Heart left ventricle (tissue), 16 donors: ENCODE results near the gene UACA. TPM values are rescaled to one million over a fixed set of nuclear protein-coding genes. Genes with fewer than 3 reads are reported as not detected.

Experiments used
- ATAC-seq, 4 donors: fragments of 200-7000 bp; cut with Tn5 transposase; one replicate each; pipeline ENCODE4 v1.9.1; 2020 to 2022; ENCODE audit warnings: moderate library complexity in 4 of 4, mild to moderate bottlenecking in 3 of 4, moderate number of reproducible peaks in 1 of 4
- DNase-seq, 5 donors: peaks; one replicate each; pipeline ENCODE4 v3.0.0-alpha.2; 2020
- H3K27ac ChIP-seq, 12 donors: fragments of 200-600 bp; sonication (generic) in 4 of 12; one replicate each; pipeline versions ENCODE4 v1.5.0 to v1.8.0; 2016 to 2022; ENCODE audit warnings: mild to moderate bottlenecking in 2 of 12
- H3K27me3 ChIP-seq, 9 donors: fragments of 200-600 bp; sonication (generic) in 2 of 9; one replicate each; pipeline versions ENCODE4 v1.5.1 to v1.8.0; 2016 to 2022; ENCODE audit warnings: mild to moderate bottlenecking in 3 of 9
- H3K36me3 ChIP-seq, 9 donors: fragments of 200-600 bp; sonication (generic) in 2 of 9; one replicate each; pipeline versions ENCODE4 v1.5.0 to v1.8.0; 2018 to 2022; ENCODE audit warnings: mild to moderate bottlenecking in 2 of 9
- H3K4me1 ChIP-seq, 12 donors: fragments of 200-600 bp; sonication (generic) in 4 of 12; one replicate each; pipeline versions ENCODE4 v1.5.0 to v1.8.0; 2016 to 2022; ENCODE audit warnings: mild to moderate bottlenecking in 3 of 12
- H3K4me3 ChIP-seq, 12 donors: fragments of 200-600 bp; sonication (generic) in 4 of 12; one replicate each; pipeline versions ENCODE4 v1.5.0 to v1.8.0; 2017 to 2022; ENCODE audit warnings: mild to moderate bottlenecking in 9 of 12, moderate library complexity in 4 of 12
- H3K9me3 ChIP-seq, 12 donors: fragments of 200-600 bp; sonication (generic) in 4 of 12; one replicate each; pipeline versions ENCODE4 v1.5.0 to v1.8.0; 2016 to 2022; ENCODE audit warnings: mild to moderate bottlenecking in 1 of 12
- POLR2A ChIP-seq, 2 donors: fragments of 450-650 bp; IDR thresholded peaks; one replicate each; pipeline ENCODE4 v1.6.1; 2017; ENCODE audit warnings: antibody characterized with exemption in 2 of 2, mild to moderate bottlenecking in 2 of 2, moderate library complexity in 2 of 2
- WGBS, 4 donors: extraction: QIAGEN DNeasy Blood & Tissue Kit in 2 of 4; methylation state at CpG; one replicate each; pipeline versions ENCODE4 v1.1.5 to v1.1.7; 2013 to 2018; 5-methylcytosine and 5-hydroxymethylcytosine counted together
- intact Hi-C, 10 donors: fragments of 100-400 bp; cut with DNase I; formaldehyde crosslinking; loops; one replicate each; pipeline versions ENCODE4 v1.11.1 to v1.14.2; 2022
- polyA plus RNA-seq, 2 donors: library from polyadenylated mRNA; stranded (reverse); fragments of 200-250 nt; gene quantifications; one replicate each; pipeline ENCODE4 v1.2.3, GENCODE V29; 2013
- total RNA-seq, 9 donors: library from RNA; depleted of rRNA in 2 of 9; stranded (reverse); fragments of >200 nt in 2 of 9; fragmentation: NEBNext Ultra II Directional in 3 of 9; extraction: Animal tissue kit (Norgen Biotek cat#: 25700) in 3 of 9; gene quantifications; one replicate each; pipeline versions ENCODE4 v1.1.0 to v1.2.4, GENCODE V29; 2016 to 2023
- TF ChIP-seq, protein P1 (sequence below), 12 donors: fragments of 200-600 bp; sonication (generic) in 4 of 12; IDR thresholded peaks; one replicate each; pipeline versions ENCODE4 v1.5.0 to v1.8.0; 2018 to 2022; ENCODE audit warnings: antibody characterized with exemption in 12 of 12, mild to moderate bottlenecking in 5 of 12
- donor health status: ischemic (EF 13 %, LVEDD 7.1; RV severe dilation, severe dysfunction).
- donor health status: healthy with polysubstance abuse.
- donor health status: DM: no; HTN: yes; CAD: no.
- donor health status: DM: no; HTN: no; CAD: no.
- donor health status: ischemic (EF 25% LVEDD 6.9; RV normal size, moderate dysfunction).
- donor health status: ischemic (EF 25% LVEDD 5.7; RV mildly dilated, moderate dysfunction).
- donor health status: healthy.
- donor health status: DM: yes; HTN: yes; CAD: no.
- donor health status: ischemic (EF 35%, LVEDD 5.7; RV mildly dilated, moderate dysfunction).
- donor health status: nonischemic (EF 11% LVEDD 7.7; RV severe dilation, severe dysfunction).
- donor health status: DM: yes; HTN: yes; CAD: no.
- donor health status: PGD.
- donor health status: ischemic (EF 29% LVEDD 5.4; RV normal size, mild dysfunction).
- donor health status: nonischemic (EF 23%, LVEDD 6.1; RV moderate dilation, normal function).

Gene UACA
- total and polyA plus RNA-seq, 11 donors = 10.7 to 57.1 (median 49.0) TPM

DNA sequence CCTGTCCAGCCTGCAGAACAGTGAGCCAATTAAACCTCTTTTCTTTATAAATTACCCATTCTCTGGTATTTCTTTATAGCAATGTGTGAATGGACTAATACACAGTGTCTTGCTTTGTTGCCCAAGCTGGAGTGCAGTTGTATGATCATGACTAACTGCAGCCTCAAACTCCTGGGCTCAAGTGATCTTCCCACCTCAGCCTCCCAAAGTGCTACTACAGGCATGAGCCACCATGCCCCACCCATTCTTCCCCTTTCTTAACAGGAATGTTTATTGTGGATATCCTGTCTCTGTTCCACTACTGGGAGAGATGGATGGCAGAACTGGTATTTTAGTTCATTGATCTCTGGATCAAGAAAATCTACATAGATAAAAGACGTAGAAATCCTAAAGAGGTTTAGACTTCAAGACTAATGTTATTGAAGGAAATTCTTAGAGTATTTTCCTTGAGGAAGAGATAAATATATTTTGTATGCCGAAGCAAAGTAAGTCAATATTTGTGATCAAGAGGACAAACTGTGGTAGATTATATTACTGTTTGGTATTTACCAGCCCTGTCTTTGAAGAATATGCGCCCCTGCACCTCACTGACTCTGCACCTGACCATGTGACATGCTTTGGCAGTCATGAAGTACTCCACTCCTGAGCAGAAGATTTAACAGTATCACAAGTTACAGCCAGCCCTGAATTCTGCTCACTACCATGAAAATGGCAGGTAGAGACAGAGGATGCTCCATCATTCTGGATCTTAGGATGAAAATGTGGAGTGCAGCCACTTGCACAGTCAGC is 42.9 kb downstream of the UACA start:
- intact Hi-C loops = loop anchor here in 9 of 10 donors (10.0 kb wide), 4 partner anchors 46 to 156 kb away; no protein-coding TSS in a partner anchor
- DNase-seq (no peak), ATAC-seq (no peak)
- 84 to 91% (median 87%) methylated on average over 3 of the region's 3 CpGs for WGBS, 4 donors
- Histone ChIP-seq H3K36me3 (peaks cover 0 to 5% (median 0%) of the 10 kb centered on the region in 9 donors), H3K4me3 (no peak overlapping the region), H3K27me3 (no peaks in the 10 kb centered on the region), H3K9me3 (no peaks in the 10 kb centered on the region), H3K27ac (peak overlapping the region in 4 of 12 donors; percentile 6 to 27 (median 10)), H3K4me1 (peaks cover 5 to 65% (median 36%) of the 10 kb centered on the region in 12 donors)
- no peak for TF ChIP-seq POLR2A (IDR thresholded peaks at IDR 0.05)
- TF ChIP-seq, protein P1, sequence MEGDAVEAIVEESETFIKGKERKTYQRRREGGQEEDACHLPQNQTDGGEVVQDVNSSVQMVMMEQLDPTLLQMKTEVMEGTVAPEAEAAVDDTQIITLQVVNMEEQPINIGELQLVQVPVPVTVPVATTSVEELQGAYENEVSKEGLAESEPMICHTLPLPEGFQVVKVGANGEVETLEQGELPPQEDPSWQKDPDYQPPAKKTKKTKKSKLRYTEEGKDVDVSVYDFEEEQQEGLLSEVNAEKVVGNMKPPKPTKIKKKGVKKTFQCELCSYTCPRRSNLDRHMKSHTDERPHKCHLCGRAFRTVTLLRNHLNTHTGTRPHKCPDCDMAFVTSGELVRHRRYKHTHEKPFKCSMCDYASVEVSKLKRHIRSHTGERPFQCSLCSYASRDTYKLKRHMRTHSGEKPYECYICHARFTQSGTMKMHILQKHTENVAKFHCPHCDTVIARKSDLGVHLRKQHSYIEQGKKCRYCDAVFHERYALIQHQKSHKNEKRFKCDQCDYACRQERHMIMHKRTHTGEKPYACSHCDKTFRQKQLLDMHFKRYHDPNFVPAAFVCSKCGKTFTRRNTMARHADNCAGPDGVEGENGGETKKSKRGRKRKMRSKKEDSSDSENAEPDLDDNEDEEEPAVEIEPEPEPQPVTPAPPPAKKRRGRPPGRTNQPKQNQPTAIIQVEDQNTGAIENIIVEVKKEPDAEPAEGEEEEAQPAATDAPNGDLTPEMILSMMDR (IDR thresholded peaks at IDR 0.05) = no peak

DNA sequence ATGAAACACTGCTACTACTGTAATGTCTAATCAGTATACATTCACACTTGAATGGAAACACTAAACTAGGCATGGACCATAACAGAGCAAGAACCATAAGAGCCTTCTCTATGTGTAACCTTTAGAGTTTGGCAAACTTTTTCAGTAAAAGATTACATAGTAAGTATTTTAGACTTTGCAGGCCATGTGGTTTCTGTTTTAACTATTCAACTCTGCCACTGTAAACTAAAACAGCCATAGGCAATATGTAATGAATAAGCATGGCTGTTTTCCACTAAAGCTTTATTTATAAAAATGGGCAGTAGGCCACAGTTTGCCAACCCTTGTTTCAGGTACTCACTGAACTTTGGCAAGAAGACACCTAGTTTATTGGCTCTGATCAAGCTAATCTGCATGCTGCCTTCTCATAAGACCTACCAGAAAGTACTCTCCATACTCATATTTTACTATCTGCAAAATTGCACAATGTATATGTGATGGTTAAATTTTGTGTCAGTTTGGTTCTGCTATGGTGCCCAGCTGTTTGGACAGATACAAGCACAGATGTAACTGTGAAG is 46.0 kb downstream of the UACA start:
- Histone ChIP-seq H3K4me1 (peaks cover 8 to 80% (median 55%) of the 10 kb centered on the region in 12 donors), H3K27ac (peak overlapping the region in 5 of 12 donors; percentile 21 to 48 (median 33)), H3K36me3 (peaks cover 0 to 5% (median 0%) of the 10 kb centered on the region in 9 donors), H3K27me3 (no peaks in the 10 kb centered on the region), H3K9me3 (no peaks in the 10 kb centered on the region), H3K4me3 (no peak overlapping the region)
- DNase-seq (no peak), ATAC-seq (no peak)
- intact Hi-C loops = no loop called here
- no peak for TF ChIP-seq POLR2A (IDR thresholded peaks at IDR 0.05)
- TF ChIP-seq, protein P1 (IDR thresholded peaks at IDR 0.05) = no peak

DNA sequence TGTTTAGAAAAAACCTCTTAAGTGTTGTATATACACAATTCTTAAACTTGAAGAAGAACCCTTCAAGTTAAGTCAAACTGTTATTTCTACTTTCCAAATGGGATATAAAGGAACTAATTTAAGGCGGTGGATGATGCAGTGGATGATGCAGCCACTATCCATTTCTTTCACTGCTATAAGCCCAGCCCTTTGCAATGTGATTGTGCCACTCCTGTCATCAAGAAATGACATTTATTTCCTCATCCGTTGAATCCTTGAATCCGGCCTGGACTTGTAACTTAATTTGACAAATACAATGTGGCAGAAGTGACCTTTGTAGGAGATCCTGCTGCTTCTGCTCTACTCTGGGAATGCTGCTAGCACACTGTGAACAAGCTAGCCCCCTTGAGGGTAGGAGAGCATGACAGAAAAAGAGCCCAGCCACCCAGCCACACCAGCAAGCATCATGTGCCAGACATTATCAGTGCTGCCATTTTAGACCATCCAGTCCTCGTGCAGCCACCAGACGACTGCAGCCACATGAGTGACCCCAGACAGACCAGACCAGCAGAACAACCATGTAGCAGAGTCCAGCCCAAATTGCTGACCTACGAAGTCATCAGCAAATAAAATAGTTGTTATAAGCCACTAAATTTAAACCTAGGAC is 47.4 kb downstream of the UACA start:
- Histone ChIP-seq H3K9me3 (no peaks in the 10 kb centered on the region), H3K4me1 (peaks cover 8 to 79% (median 55%) of the 10 kb centered on the region in 12 donors), H3K36me3 (peaks cover 0 to 5% (median 0%) of the 10 kb centered on the region in 9 donors), H3K27me3 (no peaks in the 10 kb centered on the region), H3K27ac (peak overlapping the region in 9 of 12 donors; percentile 2 to 28 (median 18)), H3K4me3 (no peak overlapping the region)
- DNase-seq (peak in 1 of 5 donors; percentile 28), ATAC-seq (peak in 3 of 4 donors; percentile 44 to 76 (median 71))
- 58 to 68% (median 60%) methylated on average over 6 of the region's 6 CpGs for WGBS, 4 donors
- intact Hi-C loops = no loop called here
- TF ChIP-seq, protein P1 (IDR thresholded peaks at IDR 0.05) = no peak
- TF ChIP-seq POLR2A (IDR thresholded peaks at IDR 0.05) = no peak

DNA sequence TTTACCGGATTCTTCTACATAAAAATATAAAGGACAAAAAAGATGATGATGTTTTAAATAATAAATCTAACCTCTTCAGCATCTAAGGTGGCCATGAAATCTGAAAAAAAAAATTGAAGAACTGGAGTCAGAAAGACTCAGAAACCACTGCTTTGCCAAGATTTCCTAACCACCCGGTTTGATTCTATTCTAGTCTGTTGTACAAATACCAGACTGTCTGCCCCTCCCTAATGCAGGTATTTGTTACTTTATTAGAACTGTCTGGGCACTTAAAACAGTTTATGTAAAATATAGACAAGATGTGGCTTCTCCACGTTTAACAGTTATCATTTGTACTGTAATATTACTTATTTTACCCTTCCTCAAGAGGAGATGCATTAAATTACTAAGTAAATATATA is 48.8 kb downstream of the UACA start:
- WGBS, 4 donors = 30 to 32% (median 31%) methylated on average over 3 of the region's 3 CpGs
- ATAC-seq = peak in 1 of 4 donors; percentile 40
- intact Hi-C loops = no loop called here

More for the DNA sequence above, 48.8 kb downstream of the UACA start:
- Histone ChIP-seq H3K27ac (peak overlapping the region in 8 of 12 donors; percentile 23 to 79 (median 40)), H3K9me3 (no peaks in the 10 kb centered on the region), H3K4me1 (peaks cover 8 to 71% (median 46%) of the 10 kb centered on the region in 12 donors), H3K4me3 (peak overlapping the region in 1 of 12 donors; percentile 1), H3K27me3 (no peaks in the 10 kb centered on the region), H3K36me3 (no peaks in the 10 kb centered on the region)
- TF ChIP-seq, protein P1 (IDR thresholded peaks at IDR 0.05) = no peak
- no peak for TF ChIP-seq POLR2A (IDR thresholded peaks at IDR 0.05)
- DNase-seq = no peak
